Measurements from ENCODE around the gene WNT7A.
"Not testable (repeated sequence)": the region's sequence is repeated elsewhere in the genome, so short reads cannot be mapped to it uniquely, and the experiment has no call there.

Gene WNT7A

DNA sequence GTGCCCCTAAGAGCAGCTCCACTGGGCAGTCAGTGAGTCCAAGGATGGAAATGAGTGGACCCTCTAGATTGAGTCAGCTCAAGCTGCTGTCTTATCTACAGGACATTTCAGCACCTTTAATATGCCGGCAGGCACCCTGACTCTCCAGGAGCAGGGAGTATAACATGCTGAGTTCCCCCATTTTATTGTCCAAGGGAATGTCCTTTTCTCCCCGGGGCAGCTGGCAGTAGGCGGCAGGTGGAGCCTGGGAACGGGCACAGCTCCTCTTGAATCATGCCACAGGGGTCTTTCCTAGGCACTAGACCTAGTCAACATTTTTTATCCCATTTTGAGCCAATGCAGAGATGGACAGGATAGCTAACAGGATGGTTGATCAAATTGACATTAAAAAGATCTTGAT, 14.8 kb downstream of the WNT7A start:
- DNase-seq: no peak

DNA sequence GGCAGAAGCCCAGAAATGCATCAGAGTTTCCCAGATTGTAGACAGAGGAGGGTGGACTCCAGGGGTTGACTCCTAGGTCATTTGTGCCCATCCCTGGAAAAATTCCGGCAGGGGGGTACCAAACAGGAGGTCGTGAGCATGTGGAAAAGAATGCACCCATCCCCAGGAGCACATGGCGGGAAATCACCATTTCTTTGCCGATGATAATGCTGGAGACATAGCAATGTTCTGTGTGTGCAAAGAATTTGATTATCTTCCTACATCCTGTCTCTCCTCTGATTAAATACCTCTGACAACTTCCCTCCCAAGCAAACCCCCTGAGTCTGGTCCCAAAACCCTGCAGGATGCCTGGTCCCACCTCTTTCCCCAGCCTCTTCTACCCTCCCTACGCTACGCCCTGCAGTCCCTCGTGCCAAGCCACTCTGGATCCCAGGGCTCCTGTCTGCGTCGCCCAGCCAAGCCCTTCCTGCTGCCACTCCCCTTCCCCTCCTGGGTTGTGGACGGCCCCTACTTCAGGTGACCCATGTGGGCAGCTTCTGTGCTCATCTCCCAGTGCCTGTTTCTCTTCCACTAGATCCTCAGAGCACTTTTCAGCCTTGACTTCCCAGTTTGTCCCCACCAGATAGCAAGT, 15.8 kb downstream of the WNT7A start:
- DNase-seq: no peak

DNA sequence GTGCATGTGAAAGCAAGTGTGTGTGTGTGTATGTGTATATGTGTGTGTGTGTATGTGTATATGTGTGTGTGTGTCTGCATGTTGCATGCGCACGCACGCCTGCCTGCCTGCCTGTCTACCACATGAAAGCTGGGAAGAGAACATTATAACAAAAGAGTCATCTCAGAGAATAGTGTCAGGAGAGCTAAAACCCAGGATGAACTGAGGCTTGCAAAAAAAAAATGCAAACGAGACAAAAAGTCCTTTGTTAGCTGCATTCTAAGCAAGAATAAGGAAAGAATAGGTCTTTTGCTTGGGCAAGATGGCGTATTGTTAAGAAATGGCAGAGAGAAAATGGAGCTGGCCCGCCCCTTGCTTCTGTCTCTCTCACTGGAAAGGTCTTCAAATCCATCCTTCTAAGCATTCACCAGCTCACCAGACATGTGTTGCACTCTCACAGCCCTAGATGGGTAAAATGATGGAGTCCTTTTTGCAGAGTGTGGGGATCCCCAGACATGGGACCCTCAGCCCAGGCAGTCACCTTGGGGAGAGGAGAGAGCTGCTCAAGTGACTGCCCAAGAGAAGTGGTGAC, 16.4 kb downstream of the WNT7A start:
- no peak for DNase-seq

DNA sequence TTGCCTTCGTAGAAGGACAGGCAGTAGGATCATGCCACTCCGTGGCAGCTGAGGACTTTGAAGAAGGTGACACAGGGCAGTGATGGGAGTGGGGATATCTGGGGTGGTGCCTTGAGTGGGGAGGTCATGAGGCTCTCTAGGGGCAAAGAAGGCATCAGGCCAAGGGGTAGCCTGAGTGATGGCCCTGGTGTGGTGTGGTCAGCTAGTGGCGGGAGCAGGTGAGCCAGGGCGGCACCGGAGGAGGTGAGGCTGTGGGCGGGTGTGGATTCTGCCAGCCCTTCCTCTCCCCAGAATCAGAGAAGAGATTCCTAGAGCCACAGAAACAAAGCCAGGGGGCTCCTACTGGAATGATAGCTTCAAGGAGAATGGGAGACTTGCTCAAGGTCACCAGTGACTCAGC, 18.4 kb downstream of the WNT7A start:
- DNase-seq: no peak

DNA sequence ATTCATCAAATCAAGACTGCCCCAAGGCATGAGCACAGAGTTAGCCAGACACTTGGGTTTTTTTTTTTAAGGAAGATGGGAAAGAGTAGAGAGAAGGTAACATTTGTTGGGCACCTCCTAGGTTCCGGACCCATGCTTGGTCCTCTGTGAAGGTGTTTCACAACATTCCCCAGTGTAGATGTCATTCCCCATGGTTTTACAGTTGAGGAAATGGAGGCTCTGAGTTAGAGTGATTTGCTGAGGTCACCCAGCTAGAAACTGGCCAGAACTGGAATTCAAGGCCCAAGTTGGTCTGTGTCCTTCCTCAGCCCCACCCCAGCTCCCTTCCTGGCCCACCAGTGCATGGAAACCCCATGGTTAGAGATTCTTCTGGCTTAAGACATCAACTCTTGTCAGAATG, 19.9 kb downstream of the WNT7A start:
- no peak for DNase-seq

DNA sequence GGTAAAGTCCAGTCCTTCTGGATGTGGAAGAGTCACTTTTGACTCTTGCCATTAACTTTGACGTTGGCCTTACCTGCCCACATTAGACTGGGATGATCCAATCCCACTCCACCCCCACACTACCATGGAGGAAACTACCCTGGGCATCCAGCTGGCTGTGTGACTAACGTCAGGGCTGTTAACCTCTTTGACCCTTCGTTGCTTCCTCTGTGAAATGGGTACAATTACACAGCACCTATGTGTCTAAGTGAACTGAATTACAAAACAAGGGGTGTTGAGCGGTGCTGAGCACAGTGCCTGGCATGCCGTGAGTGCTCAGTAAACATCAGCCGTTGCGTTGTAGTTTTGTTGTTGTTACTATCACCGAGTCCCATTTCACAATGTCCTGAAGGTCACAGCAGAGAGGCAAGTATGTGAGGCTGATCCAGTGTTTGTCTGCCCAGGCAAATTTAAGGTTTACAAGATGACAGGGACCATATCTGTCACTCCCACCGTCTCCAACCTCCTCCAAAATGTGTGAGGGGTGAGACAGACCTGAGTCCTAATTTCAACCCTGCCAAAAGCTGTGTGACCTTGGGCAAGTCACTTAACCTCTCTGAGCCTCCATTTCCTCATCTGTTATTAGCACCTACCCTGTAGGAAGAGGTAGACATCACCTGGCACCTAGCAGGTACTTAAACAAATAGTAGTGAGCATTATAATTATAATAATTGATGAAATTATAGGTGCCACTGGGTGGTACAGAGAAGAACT, 20.9 kb downstream of the WNT7A start:
- no peak for DNase-seq

DNA sequence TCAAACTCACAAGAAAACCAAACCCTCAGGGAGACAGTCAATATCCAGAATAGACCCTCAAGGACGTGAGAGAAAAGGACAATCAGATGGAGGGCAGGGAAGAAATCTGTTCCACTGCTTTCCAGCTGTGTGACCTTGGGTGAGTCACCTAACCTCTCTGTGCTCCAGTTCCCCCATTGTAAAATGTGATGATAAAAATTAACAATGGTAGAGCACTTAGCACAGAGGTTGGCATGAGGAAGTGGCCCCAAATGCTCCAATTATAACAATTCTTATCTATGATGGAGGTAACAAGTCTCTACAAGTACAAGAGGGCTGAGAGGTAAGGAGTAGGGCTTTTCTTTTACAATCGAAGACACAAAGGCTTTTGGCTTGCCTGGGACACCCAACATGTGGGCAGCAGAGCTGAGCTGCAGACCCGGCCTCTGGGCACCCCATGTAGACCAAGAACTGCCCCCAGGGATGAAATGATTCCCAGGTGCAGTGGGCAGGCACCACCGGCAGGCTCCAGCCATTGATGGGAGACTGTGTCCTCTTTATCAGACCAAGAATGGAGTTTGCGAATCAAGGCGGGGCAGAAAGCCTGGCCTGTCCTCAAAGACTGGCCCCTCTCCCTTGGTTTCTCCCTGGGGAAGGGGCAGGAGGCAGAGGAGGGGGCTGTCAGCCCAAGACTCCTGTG, 22.0 kb downstream of the WNT7A start:
- no peak for DNase-seq

DNA sequence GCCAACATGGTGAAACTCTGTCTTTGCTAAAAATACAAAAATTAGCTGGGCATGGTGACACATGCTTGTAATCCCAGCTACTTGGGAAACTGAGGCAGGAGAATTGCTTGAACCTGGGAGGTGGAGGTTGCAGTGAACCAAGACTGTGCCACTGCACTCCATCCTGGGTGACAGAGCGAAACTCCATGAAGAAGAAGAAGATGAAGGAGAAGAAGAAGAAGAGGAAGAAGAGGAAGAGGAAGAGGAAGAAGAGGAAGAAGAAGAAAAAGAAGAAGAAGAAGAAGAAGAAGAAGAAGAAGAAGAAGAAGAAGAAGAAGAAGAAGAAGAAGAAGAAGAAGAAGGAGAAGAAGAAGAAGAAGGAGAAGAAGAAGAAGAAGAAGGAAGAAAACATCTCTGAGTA, 23.2 kb downstream of the WNT7A start:
- not testable (repeated sequence) for DNase-seq

DNA sequence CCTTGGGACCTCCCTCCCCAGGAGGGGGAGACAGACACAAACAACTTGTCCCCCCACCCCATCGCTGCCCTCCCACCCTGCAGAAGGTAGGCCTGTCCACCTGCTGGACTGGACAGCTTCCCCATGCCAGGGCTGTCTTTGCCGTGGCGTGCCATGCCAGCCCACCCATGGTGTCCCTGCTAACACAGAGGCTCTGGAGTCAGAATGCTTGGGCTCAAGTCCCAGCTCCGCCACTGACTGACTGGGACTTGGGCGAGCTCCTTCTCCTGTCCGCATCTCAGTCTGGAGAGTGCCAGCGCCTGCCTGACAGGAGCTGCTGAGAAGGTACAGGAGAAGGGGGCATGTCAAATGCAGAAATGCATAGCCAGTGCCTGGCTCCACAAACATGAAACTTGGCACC, 23.9 kb downstream of the WNT7A start:
- DNase-seq: no peak

DNA sequence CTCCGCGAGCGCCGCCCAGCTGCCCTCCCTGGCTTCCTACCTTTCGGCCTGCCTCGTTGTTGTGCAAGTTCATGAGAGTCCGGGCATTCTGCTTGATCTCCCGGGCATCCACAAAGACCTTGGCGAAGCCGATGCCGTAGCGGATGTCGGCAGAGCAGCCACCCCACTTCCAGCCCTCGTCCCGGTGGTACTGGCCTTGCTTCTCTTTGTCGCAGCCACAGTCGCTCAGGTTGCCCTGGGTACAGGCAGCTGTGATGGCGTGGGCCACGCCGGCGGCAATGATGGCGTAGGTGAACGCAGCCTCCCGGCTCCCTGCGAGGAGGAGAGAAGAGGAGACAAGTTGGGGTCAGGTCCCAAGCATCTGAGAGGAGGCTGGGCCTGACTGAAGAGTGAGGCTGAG, 25.4 kb downstream of the WNT7A start:
- no peak for DNase-seq

DNA sequence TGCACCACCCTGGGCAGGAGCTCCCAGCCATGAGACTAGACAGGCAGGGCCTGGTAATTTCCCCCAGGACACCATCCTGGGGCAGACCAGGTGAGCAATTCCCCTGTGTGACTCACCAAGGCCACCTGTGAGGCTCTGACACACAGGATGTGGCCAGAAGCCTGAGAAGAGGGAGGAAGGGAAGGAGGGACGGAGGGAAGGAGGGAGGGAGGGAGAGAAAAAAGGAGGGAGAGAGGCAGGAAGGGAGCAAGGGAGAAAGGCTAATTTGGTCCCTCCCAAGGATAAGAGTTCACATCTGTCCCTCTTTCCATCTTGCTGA, 25.9 kb downstream of the WNT7A start:
- DNase-seq: no peak

DNA sequence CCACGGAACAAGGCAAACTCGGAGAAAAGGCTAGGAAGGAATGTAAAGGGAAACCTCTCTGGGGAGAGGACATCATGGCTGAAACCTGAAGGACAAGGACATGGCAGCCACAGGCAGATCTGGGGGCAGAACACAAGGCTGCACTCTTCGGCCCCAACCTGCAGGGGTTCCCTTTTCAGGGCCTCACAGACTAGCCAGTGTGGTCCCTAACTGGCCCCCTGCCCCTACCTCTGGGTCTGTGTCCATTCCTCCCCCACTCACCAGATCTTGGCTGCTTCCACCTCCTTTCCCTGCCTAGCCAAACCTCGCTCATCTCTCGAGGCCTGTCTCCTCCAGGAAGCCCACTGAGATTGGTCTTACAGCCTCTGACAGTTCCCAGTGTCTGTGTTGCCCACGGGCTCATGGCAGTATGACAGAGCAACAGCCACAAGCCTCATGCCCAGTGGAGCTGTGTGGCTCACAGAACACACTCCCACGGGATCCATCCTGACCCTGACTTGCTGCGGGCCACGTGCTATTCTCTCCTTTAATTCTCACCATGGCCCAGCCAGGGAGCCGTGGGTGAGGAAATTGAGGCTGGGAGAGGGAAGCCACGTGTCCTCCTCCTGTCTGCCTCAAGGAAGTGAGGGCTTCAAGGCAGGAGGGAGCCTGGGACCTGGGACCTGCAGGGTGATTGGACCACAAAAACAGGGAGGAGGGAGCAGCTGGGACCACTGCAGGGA, 26.5 kb downstream of the WNT7A start:
- DNase-seq: no peak

DNA sequence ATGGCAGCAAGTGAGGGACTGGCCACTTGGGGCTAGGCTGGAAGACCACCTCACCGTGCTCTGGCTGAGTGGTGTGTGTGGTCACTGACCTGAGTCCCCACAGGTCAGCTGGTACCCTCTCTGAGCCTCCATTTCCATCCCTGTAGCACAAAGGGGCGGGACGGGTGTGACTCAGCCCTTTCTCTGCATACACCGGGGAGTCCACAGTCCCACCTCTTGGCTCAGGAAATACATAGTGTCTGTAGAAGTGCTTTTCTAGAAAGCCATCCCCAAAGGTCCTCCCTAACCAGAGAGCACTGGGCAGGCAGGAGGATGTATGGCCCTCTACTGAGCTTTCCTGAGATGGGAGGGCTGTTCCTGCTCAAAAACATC, 27.2 kb downstream of the WNT7A start:
- DNase-seq: no peak

DNA sequence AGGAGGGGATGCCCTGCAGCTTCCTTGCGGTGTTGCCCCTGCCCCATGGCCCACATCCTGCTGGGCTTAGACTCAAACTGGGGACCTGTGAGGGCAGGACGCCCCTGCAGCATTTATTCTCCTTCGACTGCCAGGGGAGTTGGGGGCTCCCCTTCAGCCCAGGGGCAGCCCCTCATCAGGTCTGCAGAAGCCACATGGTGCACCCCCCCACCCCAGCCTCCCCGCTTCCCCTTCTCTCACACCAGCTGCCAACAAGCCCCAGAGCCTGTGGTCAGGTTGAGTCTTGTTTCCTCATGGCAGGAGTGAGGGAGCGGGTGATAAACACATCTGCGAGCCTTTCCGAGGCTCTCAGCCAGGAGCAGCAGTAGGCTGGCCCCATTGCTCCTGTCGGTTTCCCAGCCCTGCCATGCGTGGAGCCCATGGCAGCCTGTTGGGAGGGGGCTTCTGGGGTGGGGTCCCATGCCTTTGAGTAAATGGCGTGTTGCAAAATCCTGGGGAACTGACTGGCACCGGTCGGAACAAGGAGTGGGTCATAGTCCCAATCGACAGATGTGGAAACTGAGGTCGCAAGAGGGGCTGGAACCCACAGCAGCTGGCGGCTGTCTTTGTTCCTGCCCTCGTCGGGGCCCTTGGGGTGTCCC, 27.8 kb downstream of the WNT7A start:
- DNase-seq: no peak

DNA sequence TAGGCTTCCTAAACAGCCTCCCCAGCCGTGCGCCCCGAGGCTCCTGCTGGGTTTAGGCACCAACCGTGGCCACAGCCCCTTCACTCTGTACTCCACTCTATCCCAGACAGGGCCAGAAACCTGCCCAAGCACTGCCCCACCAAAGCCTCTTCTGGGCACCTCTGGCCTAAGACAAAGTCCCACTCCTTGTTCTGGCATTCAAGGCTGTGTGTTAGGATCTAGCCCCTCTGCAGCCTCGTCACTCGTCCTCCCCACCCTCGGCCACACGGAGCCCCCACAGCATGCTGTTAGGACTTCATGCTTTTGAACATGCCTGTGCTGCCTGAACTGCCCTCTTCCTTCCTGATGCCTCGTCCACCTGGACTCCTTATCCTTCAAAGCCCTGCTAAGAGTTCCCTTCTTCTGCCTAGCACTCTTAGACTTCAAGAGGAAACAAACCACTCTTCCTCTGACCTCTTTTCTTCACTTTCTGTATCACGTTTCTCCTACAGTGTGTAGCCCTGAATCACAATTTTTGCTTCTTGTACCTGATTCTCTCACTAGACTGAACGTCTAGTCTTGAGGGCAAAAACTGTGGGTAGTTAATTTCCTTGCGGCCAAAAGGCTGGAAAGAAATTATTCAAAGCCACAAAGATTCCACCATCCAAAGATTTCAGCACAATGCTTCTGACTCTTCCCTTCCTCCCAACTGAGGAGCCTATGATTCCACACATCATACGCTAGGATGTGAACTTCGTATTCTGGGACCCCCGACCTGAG, 28.6 kb downstream of the WNT7A start:
- DNase-seq: no peak

DNA sequence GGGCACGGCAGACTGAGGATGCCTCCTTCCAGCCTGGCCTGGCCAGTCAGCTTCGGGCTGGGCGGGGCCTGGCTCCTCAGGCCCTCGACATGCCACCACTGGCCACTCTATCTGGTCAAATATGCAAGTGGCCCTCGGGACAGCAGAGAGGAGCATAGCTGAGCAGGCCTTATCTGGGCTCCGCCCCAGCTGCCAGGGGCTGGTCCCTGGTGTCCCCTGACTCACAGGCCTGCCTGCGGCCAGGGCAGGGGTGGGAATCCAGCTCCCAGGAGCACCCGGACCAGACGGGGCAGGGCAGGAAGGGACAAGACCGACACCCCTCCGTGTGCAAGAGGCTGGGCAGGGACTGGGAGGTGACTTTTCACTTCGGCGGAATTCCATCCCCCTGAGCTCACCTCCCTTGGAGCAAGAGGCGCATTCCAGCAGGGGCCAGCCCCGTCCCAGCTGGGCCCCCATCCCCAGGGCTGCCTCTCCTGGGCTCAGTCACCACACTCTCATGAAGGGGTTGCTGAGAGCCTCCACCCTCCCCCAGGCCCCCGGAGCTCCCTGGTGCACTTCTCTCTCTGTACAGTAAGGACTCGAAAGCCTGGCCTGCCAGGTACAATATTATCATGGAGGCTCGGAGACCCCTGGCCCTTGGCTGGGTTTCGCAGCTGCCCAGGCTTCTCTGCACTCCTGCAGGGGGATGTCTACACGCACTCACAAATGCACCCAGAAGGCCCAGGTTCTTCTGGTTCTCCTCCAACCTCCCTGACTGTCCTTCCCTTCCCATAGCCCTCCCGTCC, 29.5 kb downstream of the WNT7A start:
- DNase-seq: no peak

DNA sequence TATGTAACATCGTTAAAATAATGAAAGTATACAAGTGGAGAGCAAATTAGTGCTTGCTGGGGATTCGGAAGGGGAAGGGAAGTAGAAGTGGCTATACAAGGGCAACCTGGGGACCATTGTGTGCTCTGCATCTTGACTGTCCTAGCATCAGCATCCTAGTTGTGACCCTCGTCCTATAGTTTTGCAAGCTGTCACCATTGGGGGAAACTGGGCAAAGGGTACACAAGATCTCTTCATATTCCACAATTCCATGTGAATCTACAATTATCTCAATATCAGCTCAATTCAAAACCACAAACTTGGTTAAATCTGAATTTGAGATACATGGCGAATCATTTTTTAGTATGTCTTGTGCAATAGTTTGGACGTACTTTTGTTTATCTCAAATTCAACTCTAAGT, 30.9 kb downstream of the WNT7A start:
- DNase-seq: no peak

DNA sequence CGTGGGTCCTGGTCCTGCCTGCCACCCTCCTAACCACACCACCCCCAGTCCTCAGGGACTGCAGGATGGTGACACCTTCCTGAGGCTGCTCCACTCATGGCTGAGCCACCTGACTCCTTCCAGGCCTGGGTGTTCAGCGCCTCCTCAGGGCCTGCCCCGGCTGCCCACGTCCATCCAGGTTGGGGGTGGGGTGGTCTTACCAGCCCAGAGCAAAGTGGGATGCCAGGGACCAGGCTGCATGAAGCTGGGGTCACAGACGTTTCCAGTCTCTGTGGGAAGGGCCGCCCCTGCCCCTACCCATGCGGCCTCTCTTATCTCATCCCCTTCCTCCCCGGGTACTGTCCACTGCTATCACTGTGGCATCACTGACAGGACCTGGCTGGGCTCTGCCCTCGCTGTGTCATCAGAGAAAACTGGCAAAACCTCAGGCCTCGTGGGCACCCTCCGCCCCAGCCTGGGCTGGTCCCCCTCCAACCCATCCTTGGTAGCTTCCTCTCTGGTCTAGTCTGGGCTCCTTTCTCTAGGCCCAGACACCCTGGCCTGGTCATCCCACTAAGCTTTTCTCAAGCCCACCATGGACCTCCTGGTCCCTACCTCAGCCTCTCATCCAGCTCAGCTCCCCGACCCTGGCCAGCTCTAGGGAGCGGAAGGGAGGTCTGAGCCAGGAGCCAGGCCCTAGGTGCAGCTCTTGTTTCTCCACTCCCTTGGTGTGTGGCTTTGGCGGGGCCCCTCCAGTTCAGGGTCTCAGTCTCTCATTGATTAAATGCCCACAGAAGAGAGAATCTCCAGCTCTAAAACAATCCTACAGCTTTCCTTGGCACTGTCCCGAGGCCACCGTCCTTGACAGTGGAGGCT, 32.9 kb downstream of the WNT7A start:
- DNase-seq: no peak

DNA sequence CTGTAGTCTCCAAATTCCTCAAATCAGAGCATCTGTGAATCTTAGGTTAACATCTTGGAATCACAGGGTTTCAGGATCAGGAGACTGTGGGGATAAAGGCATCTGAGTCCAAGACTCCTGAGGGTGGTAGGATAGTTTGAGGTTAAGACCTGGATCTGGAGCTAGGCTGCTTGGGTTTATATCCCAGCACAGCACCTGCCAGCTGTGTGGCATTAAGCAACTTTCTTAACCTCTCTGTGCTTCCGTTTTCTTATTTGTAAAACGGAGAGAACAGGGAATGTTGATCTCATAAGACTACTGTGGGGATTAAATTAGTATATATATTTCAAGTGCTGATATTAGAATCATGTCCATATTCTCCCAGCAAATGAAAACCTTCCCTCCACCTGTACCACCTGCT, 33.6 kb downstream of the WNT7A start:
- DNase-seq: no peak

DNA sequence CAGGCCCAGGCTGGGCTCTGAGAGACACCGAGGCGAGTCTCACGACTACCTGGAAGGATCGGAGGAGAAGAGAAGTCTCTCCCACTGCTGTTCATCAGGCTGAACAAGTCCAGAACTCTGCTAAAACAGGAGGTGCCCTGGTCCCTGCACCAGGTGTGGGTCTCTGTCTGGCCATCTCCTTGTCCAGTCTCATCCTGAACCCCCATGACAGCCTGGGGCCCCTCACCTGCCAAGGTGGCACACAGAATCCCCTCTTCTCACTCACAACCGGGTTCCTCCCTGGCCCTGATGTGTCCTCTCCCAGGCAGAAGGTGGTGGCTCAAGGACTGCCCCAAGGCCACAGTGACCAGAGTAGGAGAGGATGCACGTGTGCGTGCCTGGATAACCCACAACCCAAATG, 34.1 kb downstream of the WNT7A start:
- no peak for DNase-seq

All from central memory CD4-positive, alpha-beta T cell (primary cell).